ENCODE results near the gene CDK5. TPM values are rescaled to one million over a fixed set of nuclear protein-coding genes. Genes with fewer than 3 reads are reported as not detected.

CDK5 gene
- total and polyA plus RNA-seq, 10 of the 15 experiments (the other 5 are each of a cell fraction or from before 2014, with no cell fraction given) = 1.5 to 33.4 (median 21.6) TPM

- no peak for TF ChIP-seq SIN3A (IDR thresholded peaks at IDR 0.05; ENCODE audit: low read depth, low read length)
- TF ChIP-seq TCF3 (IDR thresholded peaks at IDR 0.05; ENCODE audit: borderline replicate concordance, insufficient read depth, low read depth, low read length) = 0 out of 2 replicates have a peak, but pooled peaks have one; percentile 31
- no peak for TF ChIP-seq ZBTB11 (CRISPR knock-in tag; IDR thresholded peaks at IDR 0.05)
- no peak for TF ChIP-seq RAD51 (IDR thresholded peaks at IDR 0.05)
- no peak for TF ChIP-seq ZBED1 (IDR thresholded peaks at IDR 0.05; ENCODE audit: borderline replicate concordance)
- no peak for TF ChIP-seq TBL1XR1 (IDR thresholded peaks at IDR 0.05; ENCODE audit: low read depth, low read length)
- TF ChIP-seq RFX5 (IDR thresholded peaks at IDR 0.05; ENCODE audit: low read depth, low read length) = no peak
- no peak for TF ChIP-seq RELA (IDR thresholded peaks at IDR 0.05; ENCODE audit: borderline replicate concordance, partially characterized antibody)
- no peak for TF ChIP-seq SMC3 (IDR thresholded peaks at IDR 0.05; ENCODE audit: borderline replicate concordance, low read length)
- TF ChIP-seq, protein P1, sequence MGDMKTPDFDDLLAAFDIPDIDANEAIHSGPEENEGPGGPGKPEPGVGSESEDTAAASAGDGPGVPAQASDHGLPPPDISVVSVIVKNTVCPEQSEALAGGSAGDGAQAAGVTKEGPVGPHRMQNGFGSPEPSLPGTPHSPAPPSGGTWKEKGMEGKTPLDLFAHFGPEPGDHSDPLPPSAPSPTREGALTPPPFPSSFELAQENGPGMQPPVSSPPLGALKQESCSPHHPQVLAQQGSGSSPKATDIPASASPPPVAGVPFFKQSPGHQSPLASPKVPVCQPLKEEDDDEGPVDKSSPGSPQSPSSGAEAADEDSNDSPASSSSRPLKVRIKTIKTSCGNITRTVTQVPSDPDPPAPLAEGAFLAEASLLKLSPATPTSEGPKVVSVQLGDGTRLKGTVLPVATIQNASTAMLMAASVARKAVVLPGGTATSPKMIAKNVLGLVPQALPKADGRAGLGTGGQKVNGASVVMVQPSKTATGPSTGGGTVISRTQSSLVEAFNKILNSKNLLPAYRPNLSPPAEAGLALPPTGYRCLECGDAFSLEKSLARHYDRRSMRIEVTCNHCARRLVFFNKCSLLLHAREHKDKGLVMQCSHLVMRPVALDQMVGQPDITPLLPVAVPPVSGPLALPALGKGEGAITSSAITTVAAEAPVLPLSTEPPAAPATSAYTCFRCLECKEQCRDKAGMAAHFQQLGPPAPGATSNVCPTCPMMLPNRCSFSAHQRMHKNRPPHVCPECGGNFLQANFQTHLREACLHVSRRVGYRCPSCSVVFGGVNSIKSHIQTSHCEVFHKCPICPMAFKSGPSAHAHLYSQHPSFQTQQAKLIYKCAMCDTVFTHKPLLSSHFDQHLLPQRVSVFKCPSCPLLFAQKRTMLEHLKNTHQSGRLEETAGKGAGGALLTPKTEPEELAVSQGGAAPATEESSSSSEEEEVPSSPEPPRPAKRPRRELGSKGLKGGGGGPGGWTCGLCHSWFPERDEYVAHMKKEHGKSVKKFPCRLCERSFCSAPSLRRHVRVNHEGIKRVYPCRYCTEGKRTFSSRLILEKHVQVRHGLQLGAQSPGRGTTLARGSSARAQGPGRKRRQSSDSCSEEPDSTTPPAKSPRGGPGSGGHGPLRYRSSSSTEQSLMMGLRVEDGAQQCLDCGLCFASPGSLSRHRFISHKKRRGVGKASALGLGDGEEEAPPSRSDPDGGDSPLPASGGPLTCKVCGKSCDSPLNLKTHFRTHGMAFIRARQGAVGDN (IDR thresholded peaks at IDR 0.05) = no peak
- TF ChIP-seq ZBTB33 (IDR thresholded peaks at IDR 0.05) = no peak
- TF ChIP-seq, protein P2, sequence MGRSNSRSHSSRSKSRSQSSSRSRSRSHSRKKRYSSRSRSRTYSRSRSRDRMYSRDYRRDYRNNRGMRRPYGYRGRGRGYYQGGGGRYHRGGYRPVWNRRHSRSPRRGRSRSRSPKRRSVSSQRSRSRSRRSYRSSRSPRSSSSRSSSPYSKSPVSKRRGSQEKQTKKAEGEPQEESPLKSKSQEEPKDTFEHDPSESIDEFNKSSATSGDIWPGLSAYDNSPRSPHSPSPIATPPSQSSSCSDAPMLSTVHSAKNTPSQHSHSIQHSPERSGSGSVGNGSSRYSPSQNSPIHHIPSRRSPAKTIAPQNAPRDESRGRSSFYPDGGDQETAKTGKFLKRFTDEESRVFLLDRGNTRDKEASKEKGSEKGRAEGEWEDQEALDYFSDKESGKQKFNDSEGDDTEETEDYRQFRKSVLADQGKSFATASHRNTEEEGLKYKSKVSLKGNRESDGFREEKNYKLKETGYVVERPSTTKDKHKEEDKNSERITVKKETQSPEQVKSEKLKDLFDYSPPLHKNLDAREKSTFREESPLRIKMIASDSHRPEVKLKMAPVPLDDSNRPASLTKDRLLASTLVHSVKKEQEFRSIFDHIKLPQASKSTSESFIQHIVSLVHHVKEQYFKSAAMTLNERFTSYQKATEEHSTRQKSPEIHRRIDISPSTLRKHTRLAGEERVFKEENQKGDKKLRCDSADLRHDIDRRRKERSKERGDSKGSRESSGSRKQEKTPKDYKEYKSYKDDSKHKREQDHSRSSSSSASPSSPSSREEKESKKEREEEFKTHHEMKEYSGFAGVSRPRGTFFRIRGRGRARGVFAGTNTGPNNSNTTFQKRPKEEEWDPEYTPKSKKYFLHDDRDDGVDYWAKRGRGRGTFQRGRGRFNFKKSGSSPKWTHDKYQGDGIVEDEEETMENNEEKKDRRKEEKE (IDR thresholded peaks at IDR 0.05) = no peak
- TF ChIP-seq ZSCAN29 (IDR thresholded peaks at IDR 0.05) = no peak
- no peak for TF ChIP-seq RUNX3 (IDR thresholded peaks at IDR 0.05; ENCODE audit: low read length)
- no peak for TF ChIP-seq MTA2 (IDR thresholded peaks at IDR 0.05; ENCODE audit: low read depth)
- TF ChIP-seq PML (IDR thresholded peaks at IDR 0.05; ENCODE audit: low read length) = no peak
Observed at GRCh38 chr7:151085691-151086620, 28.3 kb upstream of the CDK5 start, which contains the start of gene AGAP3 (continued).
